ENCODE results near the gene SULT6B1. TPM values are rescaled to one million over a fixed set of nuclear protein-coding genes. Genes with fewer than 3 reads are reported as not detected.
A peak's percentile ranks its signal among the peaks of the same experiment; 100 is the strongest.

Gene SULT6B1
- total and polyA plus RNA-seq, 2 of the 4 experiments (the other 2 are of a cell fraction) = not detected

DNA sequence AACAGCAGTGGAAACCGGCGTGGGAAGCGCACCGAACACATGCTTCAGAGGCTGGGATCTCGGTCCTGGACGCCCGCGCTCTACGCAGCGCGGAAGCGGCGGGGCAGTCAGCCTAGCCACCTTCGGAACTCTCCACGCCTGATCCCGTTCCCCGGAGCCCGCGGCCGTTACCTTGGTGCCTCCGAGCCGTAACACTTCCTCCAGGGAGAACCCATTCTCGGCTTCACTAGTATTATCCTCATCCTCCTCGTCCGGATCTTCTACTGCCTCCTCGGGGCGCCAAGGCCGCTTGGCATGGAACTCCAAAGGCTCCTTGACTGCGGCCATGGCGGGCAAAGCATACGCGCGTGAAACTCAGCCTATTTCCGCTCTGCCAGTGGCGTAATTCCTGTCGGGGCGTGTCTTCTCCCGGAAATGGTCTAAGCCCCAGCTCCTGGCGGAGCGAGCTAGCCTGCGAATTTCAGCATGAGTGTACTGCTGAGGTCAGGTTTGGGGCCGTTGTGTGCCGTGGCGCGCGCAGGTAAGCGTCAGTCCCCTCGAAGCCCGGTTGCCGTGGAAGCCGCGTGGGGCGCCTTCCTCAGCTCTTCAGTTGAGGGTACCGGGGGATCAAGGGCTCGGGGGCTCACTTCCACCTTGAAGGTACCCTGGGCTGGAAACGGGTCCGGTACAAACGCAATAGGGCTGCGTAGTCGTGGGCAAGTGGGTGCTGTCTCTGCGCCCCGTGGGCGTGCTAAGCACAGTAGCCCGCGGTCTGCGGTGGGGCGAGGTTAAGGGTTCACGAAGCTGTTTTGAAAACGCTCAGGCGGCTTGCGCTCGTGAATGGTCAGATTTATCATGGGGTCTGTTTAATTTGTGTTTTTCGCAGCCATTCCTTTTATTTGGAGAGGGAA, 43.0 kb upstream of the SULT6B1 start, which contains the start of the genes CEBPZ and NDUFAF7:
CEBPZ (minus strand) TSS at position 356 of the 890 bp plus-strand sequence; CDS start at position 327, 29 bp downstream.
NDUFAF7 (plus strand) TSS at position 418 of the 890 bp plus-strand sequence; CDS start at position 466, 48 bp downstream.
- Histone ChIP-seq H4K8ac (ENCODE audit: low read depth in 2 of 2, low read length in 2 of 2) (peak within 1 kb of the TSS; percentile 23 to 94), H3K9me3 (ENCODE audit: control insufficient read depth, insufficient read depth, low read length) (no peaks in the 10 kb centered on the region), H3K4me1 (ENCODE audit: control insufficient read depth, insufficient read depth, low read length) (peaks cover 6% of the 10 kb centered on the region), H2BK120ac (ENCODE audit: low read depth, low read length) (peak within 1 kb of the TSS; percentile 73), H2BK5ac (ENCODE audit: low read depth, low read length, poor library complexity, severe bottlenecking) (peak within 1 kb of the TSS; percentile 74), H3K9ac (ENCODE audit: low read depth, low read length) (peak within 1 kb of the TSS; percentile 90), H3K36me3 (ENCODE audit: control insufficient read depth, insufficient read depth, low read length) (peaks cover 15% of the 10 kb centered on the region), H2AK5ac (ENCODE audit: low read depth, low read length) (peak within 1 kb of the TSS; percentile 63), H2BK20ac (ENCODE audit: low read depth, low read length) (no peak within 1 kb of the TSS), H3K4me2 (ENCODE audit: low read depth, low read length) (peak within 1 kb of the TSS; percentile 100), H3K4me3 (ENCODE audit: insufficient read depth, low read depth, low read length) (peak within 1 kb of the TSS; percentile 93), H4K91ac (ENCODE audit: insufficient read depth, low read depth, low read length) (peak within 1 kb of the TSS; percentile 75), H2AK9ac (replicated peaks; ENCODE audit: low read depth, low read length, poor library complexity) (peak within 1 kb of the TSS; percentile 94), H3K14ac (replicated peaks; ENCODE audit: low read depth, low read length) (peak within 1 kb of the TSS; percentile 91), H3K9me1 (ENCODE audit: insufficient read depth, low read length) (peaks cover 14% of the 10 kb centered on the region), H3K79me1 (ENCODE audit: low read depth in 1 of 2, low read length in 2 of 2) (peaks cover 44 to 74% of the 10 kb centered on the region in 2 experiments), H3K4ac (ENCODE audit: low read depth, low read length) (peak within 1 kb of the TSS; percentile 85), H3K23ac (ENCODE audit: low read depth, low read length) (peak within 1 kb of the TSS; percentile 88), H4K5ac (ENCODE audit: low read depth, low read length) (peak within 1 kb of the TSS; percentile 69), H3K27me3 (ENCODE audit: control insufficient read depth, insufficient read depth, low read length) (no peaks in the 10 kb centered on the region), H2BK15ac (ENCODE audit: low read depth, low read length) (no peak within 1 kb of the TSS), H3K27ac (ENCODE audit: insufficient read depth, low read length) (peak within 1 kb of the TSS; percentile 89), H2AFZ (replicated peaks; ENCODE audit: low read length, poor library complexity) (peak within 1 kb of the TSS; percentile 97), H3K18ac (ENCODE audit: low read depth, low read length) (peak within 1 kb of the TSS; percentile 62), H3K56ac (ENCODE audit: extremely low read depth, insufficient read depth, low read length) (peak within 1 kb of the TSS; percentile 79), H4K20me1 (ENCODE audit: insufficient read depth, low read length) (peaks cover 17% of the 10 kb centered on the region)
- ATAC-seq (ENCODE audit: low read depth) (peak; percentile 94), DNase-seq (peak; percentile 94)
- no TSS peak for BruUV-seq (replicated peaks)
- dilution Hi-C loops (cut with HindIII; ENCODE audit: low sequenced_read_pairs, unreplicated experiment) (no loop called here), in situ Hi-C loops (cut with MboI; ENCODE audit: low sequenced_read_pairs) (no loop called here), intact Hi-C loops (cut with micrococcal nuclease) (loop anchor here (1.0 to 2.0 kb wide), 2 partner anchors 63 to 87 kb away; no protein-coding TSS in a partner anchor)
- POLR2A ChIA-PET (ENCODE audit: unreplicated experiment) = no interaction called here
- CTCF ChIA-PET = no interaction called here
- WGBS, 2 experiments (ENCODE audit: extremely low coverage in 2 of 2, insufficient read length in 1 of 2) = 0% methylated on average over 28 of the region's 73 CpGs; no CpG with 5 or more reads in 1 of the 2 experiments
- TF ChIP-seq RFX5 (IDR thresholded peaks at IDR 0.05; ENCODE audit: low read depth, low read length) = no peak
- TF ChIP-seq POLR2A (IDR thresholded peaks at IDR 0.05; ENCODE audit: low read depth, low read length) = peak; percentile 78
- TF ChIP-seq RCOR1 (IDR thresholded peaks at IDR 0.05; ENCODE audit: insufficient replicate concordance, low read length) = no peak
- no peak for TF ChIP-seq MAFK (IDR thresholded peaks at IDR 0.05; ENCODE audit: low read depth, low read length)
- no peak for TF ChIP-seq SMC3 (IDR thresholded peaks at IDR 0.05; ENCODE audit: low read depth, low read length)
- TF ChIP-seq, protein P1, sequence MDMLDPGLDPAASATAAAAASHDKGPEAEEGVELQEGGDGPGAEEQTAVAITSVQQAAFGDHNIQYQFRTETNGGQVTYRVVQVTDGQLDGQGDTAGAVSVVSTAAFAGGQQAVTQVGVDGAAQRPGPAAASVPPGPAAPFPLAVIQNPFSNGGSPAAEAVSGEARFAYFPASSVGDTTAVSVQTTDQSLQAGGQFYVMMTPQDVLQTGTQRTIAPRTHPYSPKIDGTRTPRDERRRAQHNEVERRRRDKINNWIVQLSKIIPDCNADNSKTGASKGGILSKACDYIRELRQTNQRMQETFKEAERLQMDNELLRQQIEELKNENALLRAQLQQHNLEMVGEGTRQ (IDR thresholded peaks at IDR 0.05; ENCODE audit: low read depth, low read length) = peak; percentile 5; the same call in 1 of the 2 replicates
- TF ChIP-seq CEBPB (IDR thresholded peaks at IDR 0.05; ENCODE audit: low read depth, low read length) = peak; percentile 81
- TF ChIP-seq, protein P2, sequence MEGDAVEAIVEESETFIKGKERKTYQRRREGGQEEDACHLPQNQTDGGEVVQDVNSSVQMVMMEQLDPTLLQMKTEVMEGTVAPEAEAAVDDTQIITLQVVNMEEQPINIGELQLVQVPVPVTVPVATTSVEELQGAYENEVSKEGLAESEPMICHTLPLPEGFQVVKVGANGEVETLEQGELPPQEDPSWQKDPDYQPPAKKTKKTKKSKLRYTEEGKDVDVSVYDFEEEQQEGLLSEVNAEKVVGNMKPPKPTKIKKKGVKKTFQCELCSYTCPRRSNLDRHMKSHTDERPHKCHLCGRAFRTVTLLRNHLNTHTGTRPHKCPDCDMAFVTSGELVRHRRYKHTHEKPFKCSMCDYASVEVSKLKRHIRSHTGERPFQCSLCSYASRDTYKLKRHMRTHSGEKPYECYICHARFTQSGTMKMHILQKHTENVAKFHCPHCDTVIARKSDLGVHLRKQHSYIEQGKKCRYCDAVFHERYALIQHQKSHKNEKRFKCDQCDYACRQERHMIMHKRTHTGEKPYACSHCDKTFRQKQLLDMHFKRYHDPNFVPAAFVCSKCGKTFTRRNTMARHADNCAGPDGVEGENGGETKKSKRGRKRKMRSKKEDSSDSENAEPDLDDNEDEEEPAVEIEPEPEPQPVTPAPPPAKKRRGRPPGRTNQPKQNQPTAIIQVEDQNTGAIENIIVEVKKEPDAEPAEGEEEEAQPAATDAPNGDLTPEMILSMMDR (conservative IDR thresholded peaks at IDR 0.05; ENCODE audit: low read depth, low read length) = no peak
- TF ChIP-seq, protein P3, sequence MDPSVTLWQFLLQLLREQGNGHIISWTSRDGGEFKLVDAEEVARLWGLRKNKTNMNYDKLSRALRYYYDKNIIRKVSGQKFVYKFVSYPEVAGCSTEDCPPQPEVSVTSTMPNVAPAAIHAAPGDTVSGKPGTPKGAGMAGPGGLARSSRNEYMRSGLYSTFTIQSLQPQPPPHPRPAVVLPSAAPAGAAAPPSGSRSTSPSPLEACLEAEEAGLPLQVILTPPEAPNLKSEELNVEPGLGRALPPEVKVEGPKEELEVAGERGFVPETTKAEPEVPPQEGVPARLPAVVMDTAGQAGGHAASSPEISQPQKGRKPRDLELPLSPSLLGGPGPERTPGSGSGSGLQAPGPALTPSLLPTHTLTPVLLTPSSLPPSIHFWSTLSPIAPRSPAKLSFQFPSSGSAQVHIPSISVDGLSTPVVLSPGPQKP (IDR thresholded peaks at IDR 0.05; ENCODE audit: borderline replicate concordance, low read depth, low read length) = no peak
- peak; percentile 88 for TF ChIP-seq MXI1 (IDR thresholded peaks at IDR 0.05; ENCODE audit: borderline replicate concordance, low read depth, low read length)
- no peak; the same call in 1 of the 2 replicates for TF ChIP-seq RAD21 (IDR thresholded peaks at IDR 0.05; ENCODE audit: low read length)
- peak; percentile 47; the same call in 1 of the 2 replicates for TF ChIP-seq MAZ (IDR thresholded peaks at IDR 0.05; ENCODE audit: borderline replicate concordance, low read depth, low read length)
- TF ChIP-seq NFE2L2 (IDR thresholded peaks at IDR 0.05; ENCODE audit: low read depth, low read length) = no peak

Data from IMR-90 (cell line).